ENCODE results near the gene C10orf67.

C10orf67 gene

DNA sequence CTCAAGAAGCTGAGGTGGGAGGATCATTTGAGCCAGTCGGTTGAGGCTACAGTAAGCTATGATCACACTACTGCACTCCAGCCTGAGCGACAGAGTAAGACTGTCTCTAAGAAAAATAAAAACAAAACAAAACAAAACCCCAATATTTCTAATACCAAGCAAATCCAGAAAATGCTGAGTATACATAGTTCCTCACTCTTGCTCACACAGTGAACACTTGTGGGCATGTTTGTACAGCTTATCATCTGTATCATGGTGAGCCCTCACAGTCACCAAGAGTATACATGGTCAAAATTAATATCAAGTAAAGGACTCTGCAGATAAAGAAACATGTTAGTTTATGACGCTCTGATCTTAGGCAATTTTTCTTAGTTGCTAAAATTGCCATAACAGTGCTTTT lies 41.5 kb upstream of the C10orf67 start:
- H3K27ac ChIP-seq (ENCODE audit: low read length): no peak overlapping the region
- H3K9ac ChIP-seq (ENCODE audit: low read length): no peak overlapping the region
- no peaks in the 10 kb centered on the region for H4K20me1 ChIP-seq (ENCODE audit: insufficient read depth, low read length)
- no peak overlapping the region for H2AFZ ChIP-seq (ENCODE audit: low read depth, low read length)
- no peak overlapping the region for H3K4me2 ChIP-seq (ENCODE audit: low read length)
- no peaks in the 10 kb centered on the region for H3K4me1 ChIP-seq (ENCODE audit: low read length)
- H3K79me2 ChIP-seq (ENCODE audit: low read length): no peaks in the 10 kb centered on the region
- no peak for TF ChIP-seq EZH2phosphoT487 (IDR thresholded peaks at IDR 0.05; ENCODE audit: low read depth)
- no peak for TF ChIP-seq CTCF (IDR thresholded peaks at IDR 0.05; ENCODE audit: low read depth, low read length)
- H3K36me3 ChIP-seq (replicated peaks; ENCODE audit: low read depth, low read length): no peaks in the 10 kb centered on the region
- no peaks in the 10 kb centered on the region for H3K27me3 ChIP-seq (ENCODE audit: low read depth, low read length)
- H3K9me3 ChIP-seq (ENCODE audit: insufficient read depth, low read length): no peaks in the 10 kb centered on the region
- H3K4me3 ChIP-seq (ENCODE audit: low read length): no peak overlapping the region

DNA sequence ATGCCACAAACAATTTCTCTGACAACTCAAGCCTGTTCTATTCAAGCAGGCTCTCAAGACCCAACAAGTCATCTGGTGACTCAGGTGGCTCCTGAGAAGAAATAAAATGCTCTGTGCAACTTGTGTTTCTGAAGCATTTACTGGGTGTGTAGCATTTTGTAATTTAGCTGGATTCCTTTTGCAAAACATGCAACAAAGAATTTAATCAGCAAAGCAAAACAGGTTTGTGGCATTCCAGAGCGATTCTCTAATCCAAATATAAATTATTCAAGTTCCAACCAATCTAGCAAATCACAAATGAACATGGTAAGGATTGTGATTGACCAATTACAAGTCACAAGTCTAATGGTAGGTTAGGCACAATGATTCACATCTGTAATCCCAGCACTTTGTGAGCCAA lies 39.8 kb upstream of the C10orf67 start:
- no peak overlapping the region for H3K27ac ChIP-seq (ENCODE audit: low read length)
- no peaks in the 10 kb centered on the region for H3K9me3 ChIP-seq (ENCODE audit: insufficient read depth, low read length)
- H3K4me3 ChIP-seq (ENCODE audit: low read length): no peak overlapping the region
- H3K79me2 ChIP-seq (ENCODE audit: low read length): no peaks in the 10 kb centered on the region
- TF ChIP-seq EZH2phosphoT487 (IDR thresholded peaks at IDR 0.05; ENCODE audit: low read depth) (no peak), CTCF (IDR thresholded peaks at IDR 0.05; ENCODE audit: low read depth, low read length) (no peak)
- no peaks in the 10 kb centered on the region for H3K36me3 ChIP-seq (replicated peaks; ENCODE audit: low read depth, low read length)
- H3K4me1 ChIP-seq (ENCODE audit: low read length): no peaks in the 10 kb centered on the region
- H2AFZ ChIP-seq (ENCODE audit: low read depth, low read length): no peak overlapping the region
- no peaks in the 10 kb centered on the region for H4K20me1 ChIP-seq (ENCODE audit: insufficient read depth, low read length)
- H3K9ac ChIP-seq (ENCODE audit: low read length): no peak overlapping the region
- no peaks in the 10 kb centered on the region for H3K27me3 ChIP-seq (ENCODE audit: low read depth, low read length)
- H3K4me2 ChIP-seq (ENCODE audit: low read length): no peak overlapping the region

DNA sequence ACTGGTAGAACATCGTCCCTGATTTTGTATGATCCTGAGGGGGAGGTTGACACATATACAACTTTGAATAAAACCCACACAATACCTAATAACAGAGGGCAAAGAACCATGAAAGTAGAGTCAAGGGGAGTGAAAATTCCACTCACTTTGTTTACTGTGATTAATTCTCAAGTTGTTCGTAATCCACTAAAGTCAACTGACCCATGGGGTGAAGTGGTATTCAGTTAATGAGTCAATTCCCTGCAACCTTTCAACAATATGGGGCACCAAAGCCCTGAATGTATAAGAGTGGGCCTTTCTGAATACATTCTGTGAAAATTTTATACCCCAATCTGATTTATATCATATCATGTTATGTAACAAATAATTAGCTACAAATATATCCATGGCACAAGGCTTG lies 39.0 kb upstream of the C10orf67 start:
- TF ChIP-seq CTCF (IDR thresholded peaks at IDR 0.05; ENCODE audit: low read depth, low read length) (no peak), EZH2phosphoT487 (IDR thresholded peaks at IDR 0.05; ENCODE audit: low read depth) (no peak)
- Histone ChIP-seq H3K27ac (ENCODE audit: low read length) (no peak overlapping the region), H4K20me1 (ENCODE audit: insufficient read depth, low read length) (no peaks in the 10 kb centered on the region), H3K4me2 (ENCODE audit: low read length) (no peak overlapping the region), H3K4me1 (ENCODE audit: low read length) (no peaks in the 10 kb centered on the region), H2AFZ (ENCODE audit: low read depth, low read length) (no peak overlapping the region), H3K9me3 (ENCODE audit: insufficient read depth, low read length) (no peaks in the 10 kb centered on the region), H3K9ac (ENCODE audit: low read length) (no peak overlapping the region), H3K79me2 (ENCODE audit: low read length) (no peaks in the 10 kb centered on the region), H3K36me3 (replicated peaks; ENCODE audit: low read depth, low read length) (no peaks in the 10 kb centered on the region), H3K4me3 (ENCODE audit: low read length) (no peak overlapping the region), H3K27me3 (ENCODE audit: low read depth, low read length) (no peaks in the 10 kb centered on the region)

DNA sequence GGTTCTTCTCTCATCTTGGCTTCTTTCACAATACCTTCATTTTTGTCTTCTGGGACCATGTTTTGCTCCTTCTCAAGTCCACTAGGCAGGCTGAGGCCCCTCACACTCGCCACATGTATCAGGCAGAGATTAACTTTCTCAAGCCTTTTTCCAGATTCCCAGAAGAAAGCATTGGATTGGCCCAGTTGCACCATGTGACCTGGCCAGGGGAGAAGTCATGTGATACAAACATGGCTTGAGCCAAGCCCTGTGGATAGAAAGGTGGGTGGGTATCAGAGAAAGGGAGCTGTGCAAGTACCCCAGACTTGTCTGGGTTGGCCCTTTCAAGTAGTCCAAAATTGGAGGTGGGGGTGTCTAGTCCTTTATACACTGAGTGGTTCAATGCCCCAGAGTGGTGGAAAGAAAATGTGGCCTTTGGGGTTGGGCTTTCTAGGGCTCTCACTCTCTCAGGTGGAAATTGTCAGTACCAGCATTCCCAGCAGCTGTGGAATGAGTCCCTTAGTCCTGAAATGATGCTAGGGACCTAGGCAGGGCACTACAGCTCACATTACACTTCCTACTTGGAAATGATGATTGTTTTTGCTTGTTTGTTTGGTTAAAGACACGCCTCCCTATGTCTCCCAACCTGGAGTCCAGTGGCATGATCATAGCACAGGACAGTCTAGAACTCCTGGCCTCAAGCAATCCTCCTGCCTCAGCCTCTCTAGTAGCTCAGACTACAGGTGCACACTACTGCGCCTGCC lies 36.9 kb upstream of the C10orf67 start:
- no peaks in the 10 kb centered on the region for H3K79me2 ChIP-seq (ENCODE audit: low read length)
- no peak overlapping the region for H3K4me2 ChIP-seq (ENCODE audit: low read length)
- no peak overlapping the region for H3K9ac ChIP-seq (ENCODE audit: low read length)
- H3K4me3 ChIP-seq (ENCODE audit: low read length): no peak overlapping the region
- H4K20me1 ChIP-seq (ENCODE audit: insufficient read depth, low read length): no peaks in the 10 kb centered on the region
- H2AFZ ChIP-seq (ENCODE audit: low read depth, low read length): no peak overlapping the region
- TF ChIP-seq EZH2phosphoT487 (IDR thresholded peaks at IDR 0.05; ENCODE audit: low read depth): no peak
- no peak for TF ChIP-seq CTCF (IDR thresholded peaks at IDR 0.05; ENCODE audit: low read depth, low read length)
- H3K27me3 ChIP-seq (ENCODE audit: low read depth, low read length): no peaks in the 10 kb centered on the region
- peaks cover under 1% of the 10 kb centered on the region; the same call in 1 of the 2 replicates for H3K4me1 ChIP-seq (ENCODE audit: low read length)
- H3K36me3 ChIP-seq (replicated peaks; ENCODE audit: low read depth, low read length): no peaks in the 10 kb centered on the region
- no peak overlapping the region for H3K27ac ChIP-seq (ENCODE audit: low read length)
- H3K9me3 ChIP-seq (ENCODE audit: insufficient read depth, low read length): no peaks in the 10 kb centered on the region
